GM19463 (cell line): ENCODE measurements around the gene DACT2.
"Not testable (repeated sequence)": the region's sequence is repeated elsewhere in the genome, so short reads cannot be mapped to it uniquely, and the experiment has no call there.

ENCODE experiments used
- ATAC-seq: cut with Tn5 transposase; IDR thresholded peaks from one replicate; pipeline ENCODE4 v1.9.1; 2021; ENCODE audit warnings: mild to moderate bottlenecking, moderate library complexity; ENCODE audit not compliant: unreplicated experiment

Gene DACT2, protein sequence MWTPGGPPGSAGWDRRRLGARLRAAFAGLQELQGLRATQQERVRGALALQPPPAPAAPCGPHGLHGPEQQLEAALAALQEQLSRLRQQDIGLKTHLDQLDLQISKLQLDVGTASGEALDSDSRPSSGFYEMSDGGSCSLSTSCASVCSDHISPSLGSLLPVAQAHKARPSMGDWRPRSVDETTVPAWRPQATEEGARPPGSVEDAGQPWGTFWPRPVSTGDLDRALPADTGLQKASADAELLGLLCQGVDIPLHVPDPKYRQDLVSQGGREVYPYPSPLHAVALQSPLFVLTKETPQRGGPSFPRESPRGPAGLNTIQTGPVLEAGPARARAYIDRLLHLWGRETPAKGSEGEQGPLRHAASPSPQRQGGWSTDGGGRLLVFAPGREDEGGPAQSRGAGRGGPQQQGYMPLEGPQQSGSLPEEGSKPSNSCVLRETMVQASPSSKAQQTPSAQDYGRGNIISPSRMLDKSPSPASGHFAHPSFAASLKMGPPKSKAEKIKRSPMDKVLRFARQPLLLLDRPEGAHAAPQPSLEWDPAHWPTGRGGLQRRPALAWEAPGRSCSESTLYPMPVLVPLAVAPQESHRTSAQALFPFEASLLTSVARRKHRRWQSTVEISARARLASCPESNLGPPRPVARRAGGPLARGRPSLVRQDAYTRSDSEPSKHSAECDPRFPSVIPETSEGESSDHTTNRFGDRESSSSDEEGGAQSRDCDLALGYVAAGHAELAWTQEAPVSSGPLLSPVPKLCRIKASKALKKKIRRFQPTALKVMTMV

DNA sequence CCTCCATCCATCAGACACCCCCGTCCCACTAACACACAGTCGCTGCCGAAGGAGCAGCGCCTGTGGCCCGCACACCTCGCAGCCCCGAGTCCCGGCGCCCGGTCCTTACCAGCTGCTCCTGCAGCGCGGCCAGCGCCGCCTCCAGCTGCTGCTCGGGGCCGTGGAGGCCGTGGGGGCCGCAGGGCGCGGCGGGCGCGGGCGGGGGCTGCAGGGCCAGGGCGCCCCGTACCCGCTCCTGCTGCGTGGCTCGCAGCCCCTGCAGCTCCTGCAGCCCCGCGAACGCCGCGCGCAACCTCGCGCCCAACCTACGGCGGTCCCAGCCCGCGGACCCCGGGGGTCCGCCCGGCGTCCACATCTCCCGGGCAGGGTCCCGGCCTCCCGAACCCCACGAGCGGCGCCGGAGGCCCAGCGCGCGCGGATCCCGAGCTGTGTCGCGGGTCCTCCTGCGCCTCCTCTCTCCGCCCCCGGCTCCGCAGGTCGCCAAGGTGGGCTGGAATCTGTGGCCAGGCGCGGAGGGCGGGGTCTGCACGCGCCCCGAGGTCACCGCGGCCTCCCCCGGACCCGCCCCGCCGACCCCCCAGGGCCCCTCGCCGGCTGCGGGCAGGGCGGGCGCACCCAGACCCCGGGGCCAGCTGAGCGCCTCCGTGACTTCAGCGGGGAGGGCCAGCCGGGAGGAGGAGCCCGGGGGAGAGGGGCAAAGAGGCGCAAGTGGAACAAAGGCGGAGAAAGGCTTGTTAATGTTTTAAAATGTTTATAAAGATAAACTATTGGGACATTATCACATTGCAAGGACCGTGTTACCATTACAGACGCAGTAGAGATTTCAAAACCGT is at the start of gene DACT2:
TSS of gene DACT2 (minus strand) at position 499 of the 833 bp plus-strand sequence. CDS start at position 355, 144 bp downstream.
- no peak for ATAC-seq

DNA sequence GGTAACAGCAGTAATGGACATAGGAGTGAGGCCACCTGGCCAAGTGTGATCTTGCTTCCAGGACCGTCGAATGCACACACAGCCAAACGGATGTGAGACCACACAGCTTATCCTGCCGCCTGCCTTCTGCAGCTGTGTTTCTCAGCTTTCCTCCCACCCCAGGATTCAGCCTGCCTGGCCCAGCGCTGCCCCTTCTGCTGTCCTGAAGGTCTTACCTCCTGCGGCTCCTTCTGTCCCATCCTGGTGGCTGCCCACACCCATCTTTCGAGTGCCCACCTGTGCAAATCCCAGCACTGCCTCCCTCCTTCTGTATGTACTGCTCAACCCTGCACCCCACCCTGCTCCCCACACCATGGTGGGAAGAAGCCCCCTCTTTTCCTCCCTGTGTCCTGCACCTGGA is 49.4 kb upstream of the DACT2 start:
- ATAC-seq, result no peak

DNA sequence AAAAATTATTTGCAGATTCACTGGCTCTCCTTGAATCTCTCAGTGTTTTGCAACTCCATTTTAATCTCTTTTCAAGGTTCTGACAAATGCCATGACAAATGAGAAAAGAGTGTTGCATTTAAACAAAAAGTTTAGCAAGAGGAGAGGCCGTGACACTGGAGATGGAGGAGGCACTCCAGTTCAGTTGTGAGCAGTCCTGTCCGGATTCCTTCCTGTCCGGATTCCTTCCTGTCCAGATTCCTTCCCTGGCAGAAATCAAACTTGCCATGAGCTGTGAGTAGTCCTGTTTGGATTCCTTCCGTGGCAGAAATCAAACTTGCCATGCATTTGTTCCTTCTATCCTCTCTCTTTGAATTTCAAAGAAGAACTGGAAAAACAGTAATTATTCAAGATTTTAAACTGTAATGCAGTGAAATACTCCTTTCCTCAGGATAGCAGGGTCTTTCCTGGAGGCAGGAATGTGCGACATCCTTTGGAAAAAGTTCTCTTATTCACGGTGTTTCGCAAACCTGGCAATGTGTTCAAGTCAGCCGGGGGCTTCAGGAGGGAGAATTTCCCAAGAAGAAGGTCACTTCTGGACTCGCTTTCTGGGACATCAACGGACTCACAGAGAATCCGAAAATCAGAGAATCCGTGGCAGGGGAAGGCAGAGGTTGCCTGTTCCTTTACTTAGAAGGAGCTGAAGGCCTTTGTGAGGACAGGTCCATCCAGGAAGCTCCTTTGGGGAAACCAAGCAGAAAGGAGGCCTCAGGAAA is 48.7 kb upstream of the DACT2 start:
- no peak for ATAC-seq

DNA sequence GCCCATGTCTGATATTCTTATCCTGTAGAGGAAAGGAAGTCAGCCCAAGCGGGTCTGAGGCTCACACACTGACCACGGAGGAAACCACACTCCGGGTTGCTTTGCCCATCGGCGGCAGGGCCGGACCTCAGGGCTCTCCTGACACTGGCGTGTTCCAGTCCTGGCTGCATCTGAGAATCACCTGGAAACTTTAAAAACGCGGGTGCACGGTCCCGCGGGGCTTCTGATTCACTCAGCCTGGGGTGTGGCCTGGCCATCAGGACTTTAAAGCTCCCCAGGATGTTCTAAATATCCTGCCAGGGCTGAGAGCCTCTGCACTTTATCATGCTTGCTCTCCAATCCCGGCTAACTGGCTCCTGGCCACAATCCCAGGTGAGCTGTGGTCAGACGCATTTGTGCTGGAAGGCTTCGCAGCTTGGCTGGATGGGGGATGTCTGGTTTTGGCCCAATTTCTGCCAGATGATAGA is 47.7 kb upstream of the DACT2 start:
- ATAC-seq, result no peak

DNA sequence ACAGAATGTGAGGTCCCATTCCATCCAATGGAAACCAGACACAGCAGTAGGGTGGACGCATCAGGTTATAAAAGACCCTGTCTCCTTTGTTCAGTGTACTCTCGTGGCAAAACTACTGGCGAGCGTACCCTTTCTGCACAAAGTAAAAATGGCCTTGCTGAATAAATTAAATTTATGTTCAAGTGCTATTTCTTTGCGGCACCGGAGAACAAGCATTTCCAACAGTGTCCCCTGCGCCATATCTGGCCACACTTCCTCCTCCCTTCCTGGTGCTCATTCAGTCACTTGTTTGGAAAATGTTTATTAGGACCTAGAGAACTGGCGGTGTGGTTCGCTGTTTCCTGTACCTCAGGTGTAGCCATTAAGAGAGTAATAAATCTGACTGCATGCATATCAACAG is 46.9 kb upstream of the DACT2 start:
- no peak for ATAC-seq

DNA sequence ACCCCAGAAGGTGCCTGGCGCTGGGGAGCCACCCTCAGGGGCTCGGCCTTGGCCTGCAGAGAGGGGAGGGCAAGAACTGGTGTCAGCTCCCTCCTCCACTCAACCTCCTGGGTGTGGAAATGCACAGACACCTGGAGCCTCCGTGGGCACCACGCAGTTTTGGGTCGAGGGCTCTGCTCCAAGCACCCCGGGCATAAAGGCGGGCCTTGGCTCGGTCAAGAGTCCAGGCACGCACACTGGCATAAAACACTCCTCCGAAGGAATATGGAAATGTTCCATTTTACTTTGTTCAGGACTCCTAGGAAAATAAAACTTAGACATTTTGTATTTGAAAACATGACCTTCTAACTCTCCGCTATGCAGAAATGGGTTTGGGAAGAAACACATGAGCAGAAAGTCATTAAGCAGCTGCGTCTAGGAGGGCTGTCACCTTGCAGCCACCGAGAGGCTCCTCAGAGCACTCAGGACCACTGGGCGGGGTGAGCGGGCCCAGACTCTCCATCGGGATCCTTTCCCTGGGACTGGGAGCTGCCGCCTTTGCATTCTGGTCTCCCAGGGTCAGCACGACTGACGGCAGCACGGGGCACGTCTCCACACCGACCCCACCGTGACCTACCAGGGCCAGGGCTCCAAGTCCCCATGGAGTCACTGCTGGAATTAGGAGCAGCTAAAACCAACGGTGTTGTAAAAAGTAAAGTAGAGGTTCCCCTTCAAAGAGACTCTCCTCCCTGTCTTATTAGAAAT is 46.0 kb upstream of the DACT2 start:
- no peak for ATAC-seq

DNA sequence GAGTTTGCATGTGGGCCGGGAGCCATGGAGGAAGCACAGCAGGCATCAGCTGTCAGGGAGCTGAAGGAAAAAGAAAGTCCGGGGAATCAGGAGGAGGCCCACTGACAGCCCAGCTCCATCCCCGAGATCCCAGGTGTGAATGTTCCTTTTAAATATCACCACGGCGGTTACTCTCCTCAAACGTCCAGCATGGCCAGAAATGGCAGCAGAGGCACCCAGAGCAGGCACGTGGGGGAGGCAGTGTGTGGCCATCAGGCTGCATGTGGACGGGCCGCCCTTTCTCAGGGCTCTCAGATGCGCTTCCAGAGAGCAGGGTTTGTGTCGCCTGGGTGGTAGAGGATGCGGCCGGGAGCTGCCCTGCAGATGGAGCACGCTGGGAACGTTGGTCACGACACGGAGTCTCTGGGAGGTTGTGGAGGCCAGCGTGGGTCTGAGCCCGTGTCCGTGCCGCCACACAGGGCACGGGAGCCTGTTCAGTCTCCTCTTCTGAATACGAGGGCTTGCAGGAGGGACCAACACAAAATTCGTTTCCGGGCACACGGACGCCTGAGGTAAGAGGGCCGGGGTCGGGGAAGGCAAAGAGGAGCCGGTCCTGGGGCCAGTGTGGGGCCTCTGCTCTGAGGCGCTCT is 45.3 kb upstream of the DACT2 start:
- ATAC-seq, result no peak

DNA sequence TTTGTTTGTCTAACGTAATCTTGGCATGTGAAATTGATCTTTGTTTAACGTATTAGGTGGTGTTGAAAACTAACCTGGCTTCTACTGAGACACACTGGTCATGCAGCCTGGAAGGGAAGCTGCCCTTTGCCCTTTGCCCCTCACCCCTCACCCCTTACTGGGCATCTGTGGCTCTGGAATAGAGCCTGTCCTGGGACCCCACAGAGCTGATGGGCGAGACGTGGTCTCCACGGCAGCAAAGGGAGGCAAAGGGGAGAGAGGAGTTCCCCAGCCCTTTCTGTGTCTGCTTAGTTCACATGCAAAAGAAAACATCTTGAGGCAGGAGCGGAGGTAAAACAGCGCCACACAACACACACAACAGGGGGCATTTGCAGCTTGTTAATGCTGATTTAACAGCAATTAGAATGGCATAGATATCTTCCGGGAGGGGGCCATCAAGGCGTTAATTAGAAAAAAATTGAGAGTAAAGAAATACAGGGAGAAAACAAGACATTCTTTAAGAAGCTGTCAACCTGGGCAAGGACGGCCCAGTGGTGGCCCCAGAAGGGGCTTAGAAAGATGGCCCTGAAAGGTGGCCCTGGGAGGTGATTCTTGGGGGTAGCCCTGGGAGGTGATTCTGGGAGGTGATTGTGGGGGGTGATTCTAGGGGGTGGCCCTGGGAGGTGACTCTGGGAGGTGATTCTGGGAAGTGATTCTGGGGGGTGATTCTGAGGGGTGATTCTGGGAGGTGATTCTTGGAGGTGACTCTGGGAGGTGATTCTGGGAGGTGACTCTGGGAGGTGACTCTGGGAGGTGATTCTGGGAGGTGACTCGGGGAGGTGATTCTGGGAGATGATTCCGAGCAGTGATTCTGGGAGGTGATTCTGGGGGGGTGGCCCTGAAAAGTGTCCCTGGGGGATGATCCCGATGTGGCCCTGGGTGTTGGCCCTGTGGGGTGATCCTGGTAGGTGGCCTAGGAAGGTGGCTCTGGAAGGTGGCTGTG is 44.5 kb upstream of the DACT2 start:
- ATAC-seq, result no peak

DNA sequence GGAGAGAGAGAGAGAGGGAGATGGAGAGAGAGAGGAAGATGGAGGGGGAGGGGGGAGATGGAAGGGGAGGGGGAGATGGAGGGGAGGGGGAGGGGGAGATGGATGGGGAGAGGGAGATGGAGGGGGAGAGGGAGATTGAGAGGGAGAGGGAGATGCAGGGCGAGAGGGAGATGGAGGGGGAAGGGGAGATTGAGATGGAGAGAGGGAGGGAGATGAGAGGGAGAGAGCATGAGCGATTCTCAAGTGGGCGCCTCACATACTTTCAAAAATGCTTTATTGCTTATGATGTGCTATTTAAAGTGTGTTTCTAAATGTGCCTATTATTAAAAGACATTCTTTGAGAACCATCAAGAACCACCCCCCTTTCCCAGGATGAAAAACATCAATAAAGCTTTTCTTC is 43.7 kb upstream of the DACT2 start:
- ATAC-seq, result no peak

DNA sequence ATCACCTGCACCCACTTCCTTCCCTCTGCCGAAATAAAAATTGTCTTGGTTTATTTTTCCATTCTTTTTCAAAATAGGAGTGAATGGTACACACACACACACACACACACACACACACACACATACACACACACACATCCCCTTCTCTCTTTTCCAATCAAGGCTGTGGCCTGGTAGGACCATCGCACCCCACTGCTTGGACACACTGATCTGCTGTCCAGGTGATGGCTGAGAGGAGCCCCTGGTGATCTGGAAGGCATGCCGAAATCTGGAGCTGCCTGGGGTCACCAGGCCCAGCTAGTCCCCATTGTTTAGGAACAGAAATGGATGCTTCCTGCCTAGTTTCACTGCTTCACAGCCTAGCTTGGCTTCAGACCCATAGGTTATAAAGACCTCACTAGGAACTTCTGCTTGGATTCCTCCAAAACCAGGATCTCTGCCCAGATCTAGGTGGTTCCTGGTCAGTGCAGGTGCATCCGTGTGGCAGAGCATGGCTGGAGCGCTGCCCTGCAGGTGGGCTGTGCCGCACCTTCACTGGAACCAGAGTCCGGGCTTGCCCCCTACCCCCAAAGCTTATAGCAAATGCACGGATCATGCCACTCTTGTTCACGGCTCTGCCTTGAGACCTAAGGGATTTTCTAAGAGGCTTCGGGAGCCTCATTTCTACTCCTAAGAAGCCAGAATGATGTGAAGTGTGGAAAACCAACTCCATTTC is 42.9 kb upstream of the DACT2 start:
- no peak for ATAC-seq

DNA sequence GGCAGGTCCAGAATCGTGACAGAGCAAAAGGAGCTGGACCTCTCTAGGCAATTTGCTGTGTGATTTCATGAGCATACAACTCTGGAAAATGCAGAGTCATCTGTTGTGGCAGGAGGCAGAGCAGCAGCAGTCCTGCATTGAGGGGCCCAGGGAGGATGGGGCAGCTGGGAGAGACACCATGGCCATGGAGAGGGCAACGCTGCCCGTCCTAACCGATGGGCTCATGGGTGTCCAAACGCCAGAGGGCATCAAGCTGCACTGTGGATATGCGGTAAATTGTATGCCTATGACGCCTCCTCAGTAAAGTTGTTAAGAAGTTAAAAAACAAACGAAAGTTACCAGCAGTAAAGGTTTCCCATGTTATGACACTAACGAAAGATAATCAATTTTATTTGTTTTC is 42.2 kb upstream of the DACT2 start:
- no peak for ATAC-seq

DNA sequence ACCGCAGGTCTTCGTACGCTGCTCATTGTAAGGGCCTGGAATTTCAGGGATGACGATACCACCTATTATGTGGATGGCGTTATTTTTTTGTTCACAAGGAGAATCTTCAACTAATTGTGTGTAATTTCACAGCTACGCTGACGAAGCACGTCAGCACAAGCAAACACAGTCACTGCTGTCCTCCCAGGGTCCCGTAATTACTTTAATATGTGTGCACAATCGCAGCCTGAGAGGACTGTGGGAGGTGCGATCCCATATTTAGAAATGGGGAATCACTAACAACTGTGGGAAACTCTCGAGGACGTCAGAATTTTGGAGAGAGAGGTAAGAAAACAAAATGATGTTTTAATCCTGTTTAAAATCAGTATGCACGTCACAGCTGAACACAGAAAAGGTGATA is 40.2 kb upstream of the DACT2 start:
- ATAC-seq, result no peak

DNA sequence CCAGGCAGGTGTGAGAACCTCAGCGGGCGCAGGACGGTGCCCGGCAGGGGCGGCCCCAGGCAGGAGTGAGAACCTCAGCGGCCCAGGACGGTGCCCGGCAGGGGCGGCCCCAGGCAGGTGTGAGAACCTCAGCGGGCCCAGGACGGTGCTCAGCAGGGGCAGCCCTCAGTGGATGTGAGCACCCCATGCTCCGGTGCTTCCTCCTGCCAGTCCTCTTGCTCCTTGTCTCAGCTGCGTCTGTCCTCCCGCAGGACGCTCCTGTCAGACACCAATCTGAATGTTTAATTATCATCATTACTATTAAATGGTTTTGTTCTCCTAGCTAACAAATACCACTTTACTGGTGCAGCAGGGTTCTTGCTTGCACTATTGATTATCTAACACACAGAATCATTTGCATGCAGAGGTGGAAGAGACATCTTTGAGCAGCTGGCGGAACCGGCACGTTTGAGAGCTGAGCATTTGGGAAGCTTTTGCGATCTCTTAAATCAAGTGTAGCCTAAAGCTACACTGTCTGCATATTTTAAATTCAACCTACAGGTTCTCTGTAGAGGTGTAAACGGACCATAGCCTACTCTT is 39.4 kb upstream of the DACT2 start:
- no peak for ATAC-seq

DNA sequence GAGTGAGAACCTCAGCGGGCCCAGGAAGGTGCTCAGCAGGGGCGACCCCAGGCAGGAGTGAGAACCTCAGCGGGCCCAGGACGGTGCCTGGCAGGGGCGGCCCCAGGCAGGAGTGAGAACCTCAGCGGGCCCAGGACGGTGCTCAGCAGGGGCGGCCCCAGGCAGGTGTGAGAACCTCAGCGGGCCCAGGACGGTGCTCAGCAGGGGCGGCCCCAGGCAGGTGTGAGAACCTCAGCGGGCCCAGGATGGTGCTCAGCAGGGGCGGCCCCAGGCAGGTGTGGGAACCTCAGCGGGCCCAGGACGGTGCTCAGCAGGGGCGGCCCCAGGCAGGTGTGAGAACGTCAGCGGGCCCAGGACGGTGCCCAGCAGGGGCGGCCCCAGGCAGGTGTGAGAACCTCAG is 37.3 kb upstream of the DACT2 start:
- not testable (repeated sequence) for ATAC-seq

DNA sequence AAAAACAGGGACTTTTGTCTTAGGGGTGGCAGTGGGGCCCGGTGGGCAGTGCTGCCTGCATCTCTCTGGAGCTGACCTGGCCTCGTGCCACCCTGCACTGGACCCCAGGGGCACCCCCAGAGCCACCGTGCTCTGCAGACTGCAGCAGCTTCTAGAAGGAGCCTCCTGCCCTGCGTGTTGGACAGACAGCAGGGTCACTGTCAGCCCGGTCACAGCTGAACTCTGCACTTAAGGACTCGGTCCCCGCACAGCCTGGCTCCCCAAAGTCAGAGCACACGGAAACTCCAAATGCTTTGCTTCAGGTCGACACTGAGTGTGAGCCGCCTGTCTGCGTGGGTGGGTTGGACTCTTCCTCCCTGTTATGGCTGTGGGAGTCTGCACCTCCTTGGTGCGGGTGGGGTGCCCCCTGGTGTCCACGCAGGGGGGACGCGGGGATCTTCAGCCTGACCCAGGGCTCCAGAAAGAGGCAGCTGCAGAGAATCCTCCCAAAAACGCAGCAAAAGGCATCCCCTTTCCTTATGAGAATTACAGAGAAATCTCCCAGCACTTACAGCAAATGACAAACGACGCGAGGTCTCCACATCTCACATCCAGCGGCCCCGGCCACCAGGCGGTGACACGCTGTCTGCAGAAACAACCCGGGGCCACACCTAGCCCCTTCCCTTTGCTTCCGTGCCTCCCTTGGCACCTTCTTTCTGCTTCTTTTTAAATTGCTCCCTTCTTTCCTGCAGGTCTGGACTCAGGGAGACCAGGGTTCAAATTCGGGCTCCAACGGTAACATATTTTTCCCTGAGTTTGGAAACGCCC is 36.3 kb upstream of the DACT2 start:
- ATAC-seq, result no peak

DNA sequence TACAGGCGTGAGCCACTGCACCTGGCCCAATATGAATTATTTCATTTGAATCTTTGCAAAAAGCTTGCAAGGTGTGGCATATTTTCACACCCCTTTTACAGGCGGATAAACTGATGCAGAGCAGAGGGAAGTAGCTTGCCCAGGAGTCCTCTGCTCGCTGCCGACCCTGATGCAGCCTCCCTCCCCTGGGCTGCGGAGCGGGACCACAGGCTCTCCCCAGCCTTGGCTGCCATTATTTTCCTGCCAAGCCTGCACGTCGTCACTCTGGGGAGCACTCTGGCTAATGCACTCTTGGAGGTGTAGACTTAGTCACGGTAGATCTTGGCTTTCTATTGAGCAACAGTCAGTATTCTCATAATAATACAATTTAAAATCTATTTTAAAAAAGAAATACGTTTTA is 34.8 kb upstream of the DACT2 start:
- ATAC-seq, result no peak
